HG03175 (cell line): ENCODE results near the gene AGL.
"Not testable (repeated sequence)": the region's sequence is repeated elsewhere in the genome, so short reads cannot be mapped to it uniquely, and the experiment has no call there.

ENCODE experiments used
- ATAC-seq: cut with Tn5 transposase; IDR thresholded peaks from one replicate; pipeline ENCODE4 v1.9.1; 2021; ENCODE audit warnings: mild to moderate bottlenecking, moderate library complexity; ENCODE audit not compliant: unreplicated experiment

The AGL gene

DNA sequence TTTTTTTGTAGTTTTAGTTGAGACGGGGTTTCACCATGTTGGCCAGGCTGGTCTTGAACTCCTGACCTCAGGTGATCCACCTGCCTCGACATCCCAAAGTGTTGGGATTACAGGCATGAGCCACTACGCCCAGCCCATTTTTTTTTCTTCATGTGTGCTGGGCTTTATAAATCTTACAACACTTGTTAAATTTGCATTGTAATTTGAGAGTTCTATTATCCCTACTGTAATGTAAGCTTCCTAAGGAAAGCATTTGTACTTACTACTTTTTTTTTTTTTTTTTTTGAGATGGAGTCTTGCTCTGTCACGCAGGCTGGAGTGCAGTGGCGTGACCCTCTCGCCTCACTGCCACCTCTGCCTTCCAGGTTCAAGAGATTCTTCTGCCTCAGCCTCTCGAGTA is 121.9 kb downstream of the AGL start:
- ATAC-seq: not testable (repeated sequence)
